Esophagus muscularis mucosa (tissue), 4 donors: Measurements from ENCODE around the gene MIR17HG.

Experiments
- EP300 ChIP-seq: sonication (generic); formaldehyde crosslinking; IDR thresholded peaks from one replicate; pipeline ENCODE4 v1.6.1; 2017; ENCODE audit warnings: antibody characterized with exemption
- POLR2AphosphoS5 ChIP-seq, 2 donors: sonication (generic); formaldehyde crosslinking; IDR thresholded peaks; one replicate each; pipeline ENCODE4 v1.6.1; 2017; ENCODE audit warnings: antibody characterized with exemption in 2 of 2
- TF ChIP-seq, protein P1 (sequence below), 3 experiments: fragments of 200-600 bp in 2 of 3; fragments of 450-650 bp in 1 of 3; sonication (generic) in 2 of 3; IDR thresholded peaks; one replicate each; pipeline ENCODE4 v1.5.1; 2017 to 2019; ENCODE audit warnings: antibody characterized with exemption in 3 of 3, mild to moderate bottlenecking in 2 of 3, moderate library complexity in 1 of 3

DNA sequence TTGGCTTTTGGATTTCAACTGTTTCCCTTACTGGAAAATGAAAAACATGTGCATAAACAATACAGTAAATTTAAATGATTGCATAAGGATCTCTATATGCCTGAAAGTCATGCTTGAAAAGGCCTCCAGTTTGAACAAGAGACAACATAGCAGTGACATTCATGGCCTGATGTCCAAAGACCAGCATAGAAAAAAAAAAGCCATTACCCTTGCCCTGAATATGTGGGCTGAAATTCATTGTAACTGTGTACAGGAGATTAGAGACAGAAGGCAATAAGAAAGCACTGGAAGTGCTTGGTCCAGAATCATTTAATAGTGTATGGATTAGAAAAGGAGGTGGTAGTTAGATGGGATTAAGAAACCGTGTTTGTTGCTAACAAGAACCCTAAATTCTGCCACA is 15.4 kb downstream of the MIR17HG start:
- TF ChIP-seq POLR2AphosphoS5 (IDR thresholded peaks at IDR 0.05) (no peak), EP300 (no peak)
- TF ChIP-seq, protein P1, sequence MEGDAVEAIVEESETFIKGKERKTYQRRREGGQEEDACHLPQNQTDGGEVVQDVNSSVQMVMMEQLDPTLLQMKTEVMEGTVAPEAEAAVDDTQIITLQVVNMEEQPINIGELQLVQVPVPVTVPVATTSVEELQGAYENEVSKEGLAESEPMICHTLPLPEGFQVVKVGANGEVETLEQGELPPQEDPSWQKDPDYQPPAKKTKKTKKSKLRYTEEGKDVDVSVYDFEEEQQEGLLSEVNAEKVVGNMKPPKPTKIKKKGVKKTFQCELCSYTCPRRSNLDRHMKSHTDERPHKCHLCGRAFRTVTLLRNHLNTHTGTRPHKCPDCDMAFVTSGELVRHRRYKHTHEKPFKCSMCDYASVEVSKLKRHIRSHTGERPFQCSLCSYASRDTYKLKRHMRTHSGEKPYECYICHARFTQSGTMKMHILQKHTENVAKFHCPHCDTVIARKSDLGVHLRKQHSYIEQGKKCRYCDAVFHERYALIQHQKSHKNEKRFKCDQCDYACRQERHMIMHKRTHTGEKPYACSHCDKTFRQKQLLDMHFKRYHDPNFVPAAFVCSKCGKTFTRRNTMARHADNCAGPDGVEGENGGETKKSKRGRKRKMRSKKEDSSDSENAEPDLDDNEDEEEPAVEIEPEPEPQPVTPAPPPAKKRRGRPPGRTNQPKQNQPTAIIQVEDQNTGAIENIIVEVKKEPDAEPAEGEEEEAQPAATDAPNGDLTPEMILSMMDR (IDR thresholded peaks at IDR 0.05): no peak
